ENCODE results near the gene DKK3. TPM values are rescaled to one million over a fixed set of nuclear protein-coding genes. Genes with fewer than 3 reads are reported as not detected.

Gene DKK3
- total and polyA plus RNA-seq, 2 of the 13 experiments (the other 11 are each of a cell fraction or from before 2014, with no cell fraction given), result 0.09 to 0.67 TPM

GRCh38 chr11:11929920-11930319, 78.5 kb downstream of the DKK3 start:
- H3K4me3 ChIP-seq (replicated peaks in 1 of 3; ENCODE audit: insufficient read depth in 1 of 3, low read depth in 2 of 3, low read length in 3 of 3), result no peak overlapping the region
- ChIA-PET POLR2A (no interaction called here), CTCF (ENCODE audit: low intra/inter-chr PET ratio, low total read pairs) (interaction anchor here (1.4 kb wide), 1 partner anchor 37 kb away, joined by 3 read pairs; no protein-coding TSS in a partner anchor)
- H2AFZ ChIP-seq (ENCODE audit: low read length), result no peak overlapping the region
- DNase-seq (ENCODE audit: low spot score) (no peak), FAIRE-seq (no peak), ATAC-seq (no peak)
- no peaks in the 10 kb centered on the region for H3K79me2 ChIP-seq (ENCODE audit: insufficient read depth, low read length)
- H3K9ac ChIP-seq (ENCODE audit: insufficient read depth, low read depth, low read length), result no peak overlapping the region
- no peak for TF ChIP-seq ZNF3 (CRISPR knock-in tag; IDR thresholded peaks at IDR 0.05)
- no peak for TF ChIP-seq HNRNPK (IDR thresholded peaks at IDR 0.05; ENCODE audit: low read depth, low read length, poor library complexity, severe bottlenecking)
- peak; percentile 82 for TF ChIP-seq MAFF (IDR thresholded peaks at IDR 0.05; ENCODE audit: low read depth, low read length)
- TF ChIP-seq ZNF83 (CRISPR knock-in tag; IDR thresholded peaks at IDR 0.05; ENCODE audit: borderline replicate concordance), result no peak
- no peak for TF ChIP-seq RFXAP (CRISPR knock-in tag; IDR thresholded peaks at IDR 0.05; ENCODE audit: borderline replicate concordance)
- TF ChIP-seq ZBTB46 (CRISPR knock-in tag; IDR thresholded peaks at IDR 0.05; ENCODE audit: borderline replicate concordance), result no peak
- TF ChIP-seq SNAI1 (CRISPR knock-in tag; IDR thresholded peaks at IDR 0.05; ENCODE audit: borderline replicate concordance), result no peak
- TF ChIP-seq ZFP41 (CRISPR knock-in tag; IDR thresholded peaks at IDR 0.05; ENCODE audit: borderline replicate concordance), result no peak
- peak; percentile 77 to 89 for TF ChIP-seq MAFK (conservative IDR thresholded peaks at IDR 0.05 in 1 of 2, IDR thresholded peaks at IDR 0.05 in 1 of 2; ENCODE audit: low read length in 2 of 2)
- TF ChIP-seq ZNF276 (CRISPR knock-in tag; IDR thresholded peaks at IDR 0.05; ENCODE audit: low read depth), result no peak
- no peak for TF ChIP-seq HOMEZ (CRISPR knock-in tag; IDR thresholded peaks at IDR 0.05; ENCODE audit: low read depth)
- TF ChIP-seq NFE2L1 (CRISPR knock-in tag; IDR thresholded peaks at IDR 0.05; ENCODE audit: borderline replicate concordance), result no peak
- H3K27me3 ChIP-seq (ENCODE audit: control insufficient read depth in 1 of 2, insufficient read depth in 2 of 2, low read length in 2 of 2), result no peaks in the 10 kb centered on the region
- no peaks in the 10 kb centered on the region for H4K20me1 ChIP-seq (ENCODE audit: insufficient read depth, low read length)
- no peak overlapping the region for H3K27ac ChIP-seq (ENCODE audit: extremely low read length, insufficient read depth, low read length)
- intact Hi-C loops (cut with micrococcal nuclease; ENCODE audit: unreplicated experiment) (loop anchor here (10.0 kb wide), 1 partner anchor 305 kb away; no protein-coding TSS in a partner anchor), in situ Hi-C loops (cut with HindIII; ENCODE audit: extremely low pct_ligation_motif_present, low pct_unique_long_range_greater_than_20kb) (loop anchor here (5.0 to 10.0 kb wide), 2 partner anchors 117 to 355 kb away; no protein-coding TSS in a partner anchor)
- no peaks in the 10 kb centered on the region for H3K4me1 ChIP-seq (ENCODE audit: insufficient read depth, low read length)
- H3K4me2 ChIP-seq (ENCODE audit: low read depth, low read length), result no peak overlapping the region
- peaks cover 3 to 29% of the 10 kb centered on the region in 2 experiments; a peak in 4 of 5 replicates for H3K36me3 ChIP-seq (replicated peaks in 1 of 2; ENCODE audit: control insufficient read depth in 1 of 2, insufficient read depth in 2 of 2, low read length in 2 of 2)
- no peaks in the 10 kb centered on the region for H3K9me3 ChIP-seq (ENCODE audit: low read length)
- no TSS peak for BruUV-seq (replicated peaks)
- 100% methylated on average over 2 of the region's 2 CpGs for WGBS (ENCODE audit: low lambda C conversion rate)

Measured in HepG2 (cell line).